ENCODE measurements around the gene RNF152.
A peak's percentile ranks its signal among the peaks of the same experiment; 100 is the strongest.

Gene RNF152

GRCh38 chr18:61852496-61852895 is 40.3 kb downstream of the RNF152 start:
- DNase-seq = no peak

DNA sequence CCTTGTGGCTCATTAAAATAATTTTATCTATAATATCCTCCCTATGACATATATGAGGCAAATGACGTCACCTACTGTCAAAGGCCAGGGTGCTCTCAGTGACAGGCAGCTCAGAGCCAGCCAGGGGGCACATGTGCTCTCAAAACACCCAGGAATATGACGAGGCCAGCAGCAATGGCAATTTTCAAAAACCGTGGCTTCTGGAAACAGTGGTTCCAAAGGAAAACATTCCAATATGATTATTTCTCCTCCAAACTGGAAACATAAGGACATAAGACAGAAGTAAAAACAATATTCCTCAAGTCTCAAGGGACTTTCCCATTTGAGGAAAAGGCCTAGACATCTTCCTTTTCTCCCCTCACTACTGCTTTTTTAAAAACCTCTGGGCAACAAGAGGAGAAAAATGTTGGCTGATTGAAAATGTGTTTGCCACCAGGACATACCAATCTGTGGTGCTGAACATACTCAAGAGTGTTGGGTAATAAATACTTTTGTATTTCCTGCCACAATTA is 40.8 kb downstream of the RNF152 start:
- DNase-seq = no peak

GRCh38 chr18:61851279-61851678 is 41.5 kb downstream of the RNF152 start:
- no peak for DNase-seq

GRCh38 chr18:61850756-61851155 is 42.1 kb downstream of the RNF152 start:
- no peak for DNase-seq

DNA sequence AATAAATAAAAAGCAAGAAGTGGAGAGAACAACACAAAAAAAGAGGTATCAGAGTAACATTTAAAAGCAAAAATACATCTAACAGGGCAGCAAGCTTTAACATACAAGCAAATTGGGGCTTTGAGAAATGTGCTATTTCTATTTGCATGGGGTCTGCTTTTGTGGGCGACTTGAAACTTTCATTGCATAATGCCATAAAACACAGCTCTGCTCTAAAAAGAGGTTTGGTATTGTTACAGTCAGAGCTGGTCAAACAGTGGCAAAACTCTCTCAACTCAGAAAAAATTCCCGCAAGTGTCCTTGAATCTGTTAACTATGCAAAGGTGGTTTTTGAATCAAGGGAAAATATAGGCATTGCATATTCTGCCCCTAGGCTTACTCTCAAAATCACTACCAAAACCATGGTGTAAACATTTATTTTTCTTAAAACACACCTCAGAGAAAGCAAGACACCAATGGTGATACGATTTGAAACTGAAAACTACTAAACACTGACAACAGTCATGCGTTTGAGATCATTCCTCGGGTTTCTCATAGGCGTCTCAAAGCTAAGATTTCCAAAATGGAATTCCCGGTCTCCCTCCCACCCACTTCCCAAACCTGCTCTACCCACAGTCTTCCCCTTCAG is 45.5 kb downstream of the RNF152 start:
- DNase-seq = no peak

DNA sequence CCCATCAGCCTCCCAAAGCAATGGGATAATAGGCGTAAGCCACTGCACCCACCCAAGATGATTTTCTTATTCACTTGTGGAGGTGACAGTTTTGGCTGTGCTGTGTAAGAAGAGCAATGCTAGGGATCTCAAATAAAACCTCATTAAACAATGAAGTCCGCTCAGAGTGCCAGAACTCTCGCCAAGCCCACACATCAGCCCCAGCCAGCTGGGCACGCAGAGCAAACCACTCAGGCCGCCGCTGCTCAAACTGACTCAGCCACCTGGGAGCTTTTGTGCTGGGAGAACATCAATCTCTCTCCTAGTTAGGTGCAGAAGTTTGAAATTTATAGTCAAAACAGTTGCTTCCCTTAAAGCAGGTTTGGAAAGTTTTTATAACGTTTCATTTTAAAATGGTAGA is 47.6 kb downstream of the RNF152 start:
- no peak for DNase-seq

GRCh38 chr18:61844726-61845125 is 48.1 kb downstream of the RNF152 start:
- DNase-seq = no peak

DNA sequence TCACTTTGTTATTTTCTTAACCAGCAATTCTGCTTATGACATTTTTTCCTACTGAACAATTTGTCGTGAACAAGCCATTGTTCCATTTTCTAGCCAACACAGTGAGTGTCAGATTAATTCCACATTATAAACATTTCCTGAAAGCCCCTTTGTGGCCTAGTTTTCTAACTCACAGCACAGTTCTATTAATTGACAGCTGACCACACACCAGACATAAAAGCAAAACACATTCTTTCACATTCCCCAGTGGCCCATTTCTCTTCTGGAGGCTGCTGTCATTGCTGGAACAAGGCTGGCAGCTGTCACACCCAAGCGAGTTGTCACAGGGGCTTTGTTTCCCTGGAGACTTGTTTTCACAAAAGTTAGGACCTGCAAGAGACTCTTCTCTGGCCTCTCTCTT is 50.7 kb downstream of the RNF152 start:
- no peak for DNase-seq

DNA sequence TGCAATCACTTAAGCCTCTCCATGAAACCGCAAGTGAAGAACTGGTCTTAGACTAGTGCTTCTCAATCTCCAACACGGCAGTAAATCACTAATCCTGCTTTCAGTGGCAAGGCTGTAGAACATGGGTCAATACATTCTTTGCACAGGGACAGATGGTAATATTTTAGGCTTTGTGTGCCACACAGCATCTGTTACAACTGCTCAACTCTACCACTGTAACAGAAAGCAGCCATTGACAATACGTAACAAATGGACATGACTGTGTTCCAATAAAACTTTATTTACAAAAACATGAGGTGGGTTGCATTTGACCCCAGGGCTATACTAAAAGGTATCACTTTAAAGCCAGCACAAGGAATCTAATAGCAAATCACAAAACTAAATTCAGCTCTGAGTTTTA is 51.1 kb downstream of the RNF152 start:
- no peak for DNase-seq

GRCh38 chr18:61840324-61840723 is 52.5 kb downstream of the RNF152 start:
- DNase-seq = no peak

- no peak for DNase-seq
Observed at GRCh38 chr18:61838521-61838920, 54.3 kb downstream of the RNF152 start.

GRCh38 chr18:61833978-61834377 is 58.8 kb downstream of the RNF152 start:
- DNase-seq = no peak

- peak; percentile 13 for DNase-seq
Observed at GRCh38 chr18:61833387-61833786, 59.4 kb downstream of the RNF152 start.

DNA sequence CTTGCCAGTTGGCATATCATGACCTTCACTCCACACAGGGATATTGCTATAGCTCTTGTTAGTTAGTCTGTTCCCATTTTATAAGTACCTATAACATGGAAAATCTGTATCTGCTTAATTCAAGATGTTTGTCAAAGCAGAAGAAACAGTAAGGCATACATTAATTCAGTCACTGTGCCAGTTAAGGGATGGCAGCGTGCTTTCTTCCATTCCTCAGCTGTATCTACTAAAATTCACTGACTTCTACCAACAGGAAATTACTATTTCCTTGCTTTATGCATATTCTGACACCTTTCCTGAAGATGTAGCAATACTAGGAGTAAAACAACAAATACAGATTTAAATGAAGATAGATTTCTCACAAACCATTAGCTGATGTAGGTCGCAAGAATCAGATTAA is 59.9 kb downstream of the RNF152 start:
- DNase-seq = no peak

- DNase-seq = no peak
Observed at GRCh38 chr18:61831071-61831470, 61.7 kb downstream of the RNF152 start.

- DNase-seq = no peak
Observed at GRCh38 chr18:61829108-61829507, 63.7 kb downstream of the RNF152 start.

- DNase-seq = no peak
Observed at GRCh38 chr18:61827591-61827990, 65.2 kb downstream of the RNF152 start.

DNA sequence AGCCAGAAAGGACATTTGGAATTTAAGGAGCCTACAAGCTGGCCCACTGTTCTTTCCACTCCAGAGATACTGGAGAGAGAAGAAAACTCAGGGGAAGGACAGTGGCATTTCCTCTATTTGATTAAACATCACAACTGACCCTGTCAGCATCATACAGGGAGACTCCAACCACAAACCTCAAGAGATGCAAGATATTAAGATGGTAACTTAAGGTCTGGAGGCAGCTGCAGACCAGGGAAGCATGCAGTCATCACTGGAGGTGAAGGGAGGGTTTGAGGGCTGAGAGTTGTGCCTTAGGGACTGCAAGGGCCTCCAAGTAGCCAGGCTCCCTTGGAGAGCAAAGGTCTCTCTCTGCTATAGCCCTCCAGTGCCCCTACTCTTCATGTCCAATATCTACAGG is 67.4 kb downstream of the RNF152 start:
- DNase-seq = no peak

DNA sequence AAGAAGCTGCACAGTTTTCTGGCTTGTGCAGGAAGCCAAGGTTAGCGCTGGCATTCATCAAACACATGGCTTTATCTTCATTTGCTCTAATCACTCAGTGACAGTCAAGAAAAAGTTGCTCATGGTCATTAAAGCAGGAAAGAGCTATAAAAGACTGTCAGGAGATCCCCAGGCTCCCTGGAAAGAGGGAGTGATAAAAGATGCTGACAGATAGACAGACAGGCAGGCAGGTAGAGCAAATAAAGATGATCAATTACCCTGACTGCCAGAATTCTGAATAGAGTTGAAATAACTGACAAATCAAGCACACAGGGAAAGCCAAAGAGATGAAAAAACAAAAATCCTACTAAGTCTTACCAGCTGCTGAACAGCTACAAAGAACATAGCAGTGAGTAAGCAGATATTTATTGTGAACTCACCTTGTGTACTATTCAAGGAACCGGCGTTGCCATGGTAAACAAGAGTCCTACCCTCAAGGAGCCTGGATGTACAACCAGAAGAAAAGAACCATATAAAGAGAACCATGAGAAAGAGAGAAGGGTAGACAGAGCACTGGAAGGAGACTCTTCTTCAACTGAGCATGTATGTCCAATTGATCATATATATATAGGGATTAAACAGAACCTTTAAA is 68.0 kb downstream of the RNF152 start:
- DNase-seq = no peak

- no peak for DNase-seq
Observed at GRCh38 chr18:61823595-61823994, 69.2 kb downstream of the RNF152 start.

- no peak for DNase-seq
Observed at GRCh38 chr18:61822879-61823278, 69.9 kb downstream of the RNF152 start.

DNA sequence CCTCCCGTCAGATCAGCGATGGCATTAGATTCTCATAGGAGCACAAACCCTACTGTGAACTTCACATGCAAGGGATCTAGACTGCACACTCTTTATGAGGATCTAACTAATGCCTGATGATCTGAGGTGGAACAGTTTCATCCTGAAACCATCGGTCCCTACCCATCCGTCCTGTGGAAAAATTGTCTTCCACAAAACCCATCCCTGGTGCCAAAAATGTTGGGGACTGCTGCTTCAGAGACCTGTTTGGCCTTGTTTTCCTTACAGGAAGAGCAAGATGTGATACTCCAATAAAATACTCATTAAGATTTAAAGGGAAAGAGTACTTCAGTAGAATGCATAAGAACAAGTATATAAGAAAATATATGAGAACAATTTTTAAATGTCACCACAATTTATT is 71.1 kb downstream of the RNF152 start:
- DNase-seq = no peak

DNA sequence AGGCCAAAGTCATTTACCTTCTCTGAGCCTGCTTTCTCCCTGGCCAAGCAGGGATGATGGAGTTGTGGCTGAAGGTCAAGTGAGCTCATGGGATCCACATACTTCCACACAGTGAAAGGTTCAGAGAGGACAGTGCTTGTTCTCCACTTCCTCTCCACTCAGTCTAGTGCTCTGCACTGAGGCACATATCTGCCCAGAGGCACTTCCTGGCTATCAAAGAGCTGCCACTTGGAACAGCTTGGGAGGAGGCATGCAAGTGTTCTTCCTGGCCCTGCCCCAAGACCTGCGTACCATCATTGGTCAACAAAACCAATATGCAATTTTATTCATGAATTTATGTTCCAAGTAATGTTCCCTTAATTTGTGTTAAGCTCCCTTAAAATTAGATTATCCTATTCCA is 71.9 kb downstream of the RNF152 start:
- DNase-seq = no peak

DNA sequence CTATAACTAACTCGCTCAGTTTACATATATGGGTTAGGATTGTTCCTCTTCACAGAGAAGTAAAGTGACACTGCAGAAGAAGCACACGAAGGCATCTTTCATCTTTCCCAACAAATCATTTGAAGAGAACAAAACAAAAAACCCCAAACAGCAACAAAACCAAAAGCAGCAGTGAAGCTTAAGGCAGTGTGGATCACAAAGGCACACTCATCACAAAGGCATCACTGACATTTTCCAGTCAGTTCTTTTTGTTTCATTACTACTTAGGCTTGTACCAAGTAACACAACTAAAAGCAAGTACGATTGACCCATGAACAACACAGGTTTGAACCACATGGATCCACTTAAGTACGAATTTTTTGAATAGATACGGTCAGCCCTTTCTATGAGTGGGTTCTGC is 75.7 kb downstream of the RNF152 start:
- no peak for DNase-seq

Data from central memory CD4-positive, alpha-beta T cell (primary cell).